HL-60/S4 treated with phorbol 12-myristate 13-acetate at 8.2 ng/mL for 4 days and 3 days (cell line): ENCODE results near the gene ZNFX1.

Experiments used
- in situ Hi-C: fragments of 300-500 bp; cut with MboI; formaldehyde crosslinking; loops from 2 replicates; pipeline ENCODE4 v1.15.0; 2022; ENCODE audit warnings: low sequenced_read_pairs

The ZNFX1 gene

GRCh38 chr20:49279677-49280462, 2.0 kb upstream of the ZNFX1 start:
- in situ Hi-C loops = no loop called here

DNA sequence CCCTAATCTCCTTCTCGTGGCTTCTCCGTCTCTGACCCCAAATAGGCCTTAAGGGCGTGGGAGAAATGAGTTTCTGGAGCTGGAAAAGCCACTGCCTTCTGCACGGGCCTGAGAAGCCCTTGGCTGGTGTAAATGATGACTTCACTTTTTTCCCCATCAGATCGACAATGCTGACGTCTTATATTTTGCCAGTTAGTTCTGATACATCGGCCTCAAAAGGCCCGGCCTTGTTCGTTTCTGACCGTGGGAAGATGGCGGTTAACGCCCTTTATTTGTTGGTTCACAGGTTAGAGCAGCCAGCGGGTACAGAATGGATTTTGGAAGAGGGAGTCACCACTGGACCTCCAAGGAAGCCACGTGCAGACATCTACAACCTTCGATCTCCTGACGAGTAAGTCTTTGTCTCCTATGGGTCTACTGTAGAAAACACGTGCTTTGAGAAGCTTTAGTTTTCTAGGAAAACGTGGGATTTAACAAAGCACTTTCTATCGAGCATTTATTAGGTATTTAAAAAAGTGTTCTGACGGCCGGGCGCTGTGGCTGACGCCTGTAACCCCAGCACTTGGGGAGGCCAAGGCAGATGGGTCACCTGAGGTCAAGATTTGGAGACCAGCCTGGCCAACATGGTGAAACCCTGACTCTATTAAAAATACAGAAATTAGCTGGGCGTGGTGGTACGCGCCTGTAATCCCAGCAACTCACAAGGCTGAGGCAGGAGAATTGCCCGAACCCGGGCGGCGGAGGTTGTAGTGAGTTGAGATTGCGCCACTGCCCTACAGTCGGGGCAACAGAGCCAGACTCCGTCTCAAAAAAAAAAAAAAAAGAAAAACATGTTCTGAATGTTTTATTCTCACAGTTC, 1.2 kb upstream of the ZNFX1 start:
- in situ Hi-C loops = no loop called here

DNA sequence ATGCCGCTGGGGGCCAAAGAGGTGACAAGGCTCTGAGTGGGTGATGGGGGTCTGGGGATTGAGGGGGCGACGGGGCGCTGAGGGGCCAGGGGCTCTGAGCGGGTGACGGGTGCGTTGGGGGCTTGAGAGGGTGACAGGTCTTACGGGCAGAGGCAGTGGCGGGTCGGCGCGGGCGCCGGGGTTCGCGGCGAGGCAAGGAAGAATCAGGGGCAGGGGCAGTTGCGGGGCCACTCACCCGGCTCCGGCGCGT, 146 bp downstream of the ZNFX1 start:
- in situ Hi-C loops = no loop called here

GRCh38 chr20:49276961-49277785, 684 bp downstream of the ZNFX1 start:
- in situ Hi-C loops = no loop called here

DNA sequence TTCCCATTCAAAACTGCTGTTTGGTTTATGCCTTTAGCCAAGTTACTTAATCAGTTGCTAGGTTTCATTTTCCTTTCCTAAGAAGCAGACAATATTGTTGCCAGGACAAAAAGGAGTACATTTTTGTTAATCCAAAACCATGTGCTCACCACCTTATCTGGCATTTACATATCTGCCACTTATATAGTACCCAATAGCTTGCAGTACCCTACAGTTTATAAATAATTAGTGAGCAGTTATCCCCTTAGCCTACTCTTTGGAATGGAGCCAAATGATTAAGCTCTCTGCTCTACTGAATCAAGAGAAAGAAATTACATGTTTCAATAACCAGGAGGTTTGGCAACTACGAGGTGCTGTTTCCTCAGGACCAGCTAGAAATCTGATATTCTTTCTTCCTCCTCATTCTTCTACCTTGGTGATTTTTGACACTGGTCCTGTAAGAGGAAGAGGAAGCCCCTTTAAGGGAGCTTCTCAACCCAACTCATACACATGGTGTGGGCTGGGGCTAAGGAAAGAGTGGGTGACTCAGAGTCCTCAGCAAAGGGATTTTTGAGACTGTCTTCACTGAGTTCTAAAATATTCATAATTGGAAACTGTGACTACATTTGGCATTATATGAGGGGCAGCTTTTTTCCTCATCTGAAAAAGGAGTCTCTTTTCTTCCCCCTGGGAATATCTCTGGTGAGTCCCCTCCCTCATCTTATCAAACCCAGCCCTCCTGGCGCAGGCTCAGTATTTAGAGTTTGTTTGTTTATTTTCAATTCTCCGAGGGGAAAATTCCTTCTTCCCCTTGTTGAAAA, 1.5 kb downstream of the ZNFX1 start:
- in situ Hi-C loops = no loop called here

DNA sequence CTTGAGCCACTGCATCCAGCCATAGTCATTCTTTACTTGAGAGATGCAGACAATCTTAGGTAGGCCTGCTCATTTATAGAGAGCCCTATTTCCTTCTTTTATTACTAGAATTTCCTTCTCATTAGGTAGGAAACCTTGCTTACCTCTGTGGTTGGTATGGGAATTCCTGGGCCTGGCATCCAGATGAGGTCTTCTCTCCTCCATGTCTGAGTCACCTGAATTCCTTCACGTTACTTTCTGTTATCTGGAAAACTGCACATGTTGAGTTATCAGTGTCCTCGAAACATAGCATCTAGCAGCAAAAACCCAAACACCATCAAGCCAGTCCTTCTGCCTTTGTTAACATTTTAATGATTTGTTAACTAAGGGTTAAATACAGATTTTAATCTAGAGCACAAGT, 2.2 kb downstream of the ZNFX1 start:
- in situ Hi-C loops = no loop called here

DNA sequence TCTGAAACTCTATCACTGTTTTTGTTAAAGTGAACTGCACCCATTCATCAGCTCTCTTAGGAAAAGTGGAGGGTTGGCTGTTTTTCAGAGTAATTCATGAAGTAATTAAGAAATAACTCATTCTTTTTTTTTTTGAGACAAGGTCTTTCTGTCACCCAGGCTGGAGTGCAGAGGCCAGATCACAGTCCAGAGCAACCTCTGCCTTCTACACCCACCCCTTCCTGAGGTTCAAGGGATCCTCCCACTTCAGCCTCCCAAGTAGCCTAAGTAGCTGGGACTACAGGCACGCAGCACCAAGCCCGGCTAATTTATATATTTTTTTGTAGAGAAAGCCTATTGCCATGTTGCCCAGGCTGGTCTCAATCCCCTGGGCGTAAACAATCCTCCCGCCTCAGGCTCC, 2.6 kb downstream of the ZNFX1 start:
- in situ Hi-C loops = no loop called here

DNA sequence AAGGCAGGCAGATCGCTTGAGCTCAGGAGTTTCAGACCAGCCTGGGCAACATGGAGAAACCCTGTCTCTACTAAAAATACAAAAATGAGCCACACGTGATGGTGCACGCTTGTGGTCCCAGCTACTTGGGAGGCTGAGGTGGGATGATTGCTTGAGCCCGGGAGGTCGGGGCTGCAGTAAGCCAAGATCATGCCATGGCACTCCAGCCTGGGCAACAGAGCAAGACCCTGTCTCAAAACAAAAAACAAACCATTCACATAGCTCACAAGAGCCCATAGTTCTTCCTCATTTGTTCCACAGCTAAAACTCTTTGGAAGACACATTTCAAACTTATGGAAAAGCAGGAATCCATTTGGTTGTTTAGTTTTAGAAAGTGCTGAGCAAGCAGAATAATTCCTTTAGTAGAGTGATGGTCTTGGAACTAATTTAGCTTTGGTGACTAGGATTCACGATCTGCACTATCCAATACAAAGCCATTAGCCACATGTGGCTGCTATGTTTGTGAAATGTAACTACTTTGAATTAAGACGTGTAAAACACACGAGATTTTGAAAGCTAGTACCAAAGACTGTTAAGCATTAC, 4.1 kb downstream of the ZNFX1 start:
- in situ Hi-C loops = no loop called here

DNA sequence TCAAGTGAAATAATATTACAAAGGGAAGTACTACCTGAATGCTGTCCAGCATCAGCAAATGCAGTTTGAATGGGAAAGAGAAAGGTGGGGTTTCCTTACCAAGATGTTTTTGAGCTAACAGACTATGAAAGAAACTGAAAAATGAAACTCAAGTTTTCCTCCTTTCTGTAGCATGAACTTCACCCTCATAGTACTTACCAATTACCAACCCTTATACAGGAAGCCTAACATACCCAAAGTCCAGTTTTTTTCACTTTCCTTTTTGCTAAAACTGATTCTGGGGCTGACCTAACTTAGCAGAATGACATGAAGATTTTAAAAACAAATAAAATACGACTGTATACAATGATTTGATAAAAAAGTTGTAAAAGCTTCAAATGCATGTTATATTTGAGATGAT, 5.2 kb downstream of the ZNFX1 start:
- in situ Hi-C loops = no loop called here

DNA sequence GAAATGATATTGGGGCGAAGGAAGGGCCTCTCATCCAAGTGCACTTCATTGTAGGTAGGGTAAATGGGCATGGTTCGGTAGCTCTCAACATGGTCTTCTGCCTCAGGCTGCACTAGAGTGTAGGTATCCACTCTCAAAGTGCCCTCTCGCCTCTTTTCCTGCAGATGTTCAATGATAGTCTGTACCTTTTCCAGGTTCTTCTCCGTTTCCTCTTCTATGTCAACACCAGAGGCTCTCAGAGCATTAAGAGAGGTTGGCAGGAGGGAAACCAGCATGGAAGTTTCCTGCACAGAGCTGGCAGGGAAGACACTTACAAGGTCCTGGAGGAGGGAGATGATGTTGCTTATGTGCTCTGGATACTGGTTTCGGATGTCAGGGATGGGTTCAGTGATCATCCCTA, 7.1 kb downstream of the ZNFX1 start:
- in situ Hi-C loops = no loop called here

DNA sequence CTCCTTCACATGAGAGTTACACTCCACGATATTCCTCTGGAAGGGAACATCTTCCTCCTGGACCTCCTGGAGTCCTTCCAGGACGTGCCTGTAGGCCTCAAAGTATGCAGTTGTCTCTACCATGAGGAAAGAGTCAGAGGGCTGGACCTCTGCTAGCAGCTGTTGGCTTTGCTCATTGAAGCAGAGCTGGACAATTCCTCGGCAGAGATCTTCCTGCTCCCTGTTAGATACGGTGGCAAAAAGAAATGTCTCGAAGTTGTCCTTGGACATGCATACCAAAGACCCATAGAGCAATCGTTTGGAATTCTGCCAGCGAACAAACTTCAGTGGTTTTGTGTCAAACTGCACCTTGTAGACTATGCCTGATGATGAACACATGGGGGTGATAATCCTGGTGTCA, 7.7 kb downstream of the ZNFX1 start:
- in situ Hi-C loops = no loop called here

DNA sequence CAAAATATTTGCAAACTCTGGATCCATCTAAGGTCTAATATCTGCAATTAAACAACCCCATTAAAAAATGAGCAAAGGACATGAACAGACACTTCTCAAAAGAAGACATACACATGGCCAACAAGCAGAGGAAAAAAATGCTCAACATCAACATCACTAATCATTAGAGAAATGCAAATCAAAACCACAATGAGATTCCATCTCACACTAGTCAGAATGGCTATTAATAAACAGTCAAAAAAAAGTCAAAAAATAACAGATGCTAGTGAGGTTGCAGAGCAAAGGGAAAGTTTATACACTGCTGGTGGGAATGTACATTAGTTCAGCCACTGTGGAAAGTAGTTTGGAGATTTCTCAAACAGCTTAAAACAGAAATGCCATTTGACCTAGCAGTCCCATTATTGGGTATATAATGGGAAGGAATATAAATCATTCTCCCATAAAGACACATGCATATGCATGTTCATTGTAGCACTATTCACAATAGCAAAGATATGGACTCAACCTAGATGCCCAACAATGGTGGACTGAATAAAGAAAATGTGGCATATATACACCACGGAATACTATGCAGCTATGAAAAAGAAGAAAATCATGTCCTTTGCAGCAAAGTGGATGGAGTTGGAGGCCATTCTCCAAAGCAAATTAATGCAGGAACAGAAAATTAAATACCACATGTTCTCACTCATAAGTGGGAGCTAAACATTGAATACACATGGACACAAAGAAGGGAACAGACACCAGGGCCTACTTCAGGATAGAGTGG, 9.1 kb downstream of the ZNFX1 start:
- in situ Hi-C loops = no loop called here

- in situ Hi-C loops = no loop called here
Observed at GRCh38 chr20:49267327-49267726, 10.5 kb downstream of the ZNFX1 start.

- in situ Hi-C loops = no loop called here
Observed at GRCh38 chr20:49262444-49262843, 15.4 kb downstream of the ZNFX1 start.

DNA sequence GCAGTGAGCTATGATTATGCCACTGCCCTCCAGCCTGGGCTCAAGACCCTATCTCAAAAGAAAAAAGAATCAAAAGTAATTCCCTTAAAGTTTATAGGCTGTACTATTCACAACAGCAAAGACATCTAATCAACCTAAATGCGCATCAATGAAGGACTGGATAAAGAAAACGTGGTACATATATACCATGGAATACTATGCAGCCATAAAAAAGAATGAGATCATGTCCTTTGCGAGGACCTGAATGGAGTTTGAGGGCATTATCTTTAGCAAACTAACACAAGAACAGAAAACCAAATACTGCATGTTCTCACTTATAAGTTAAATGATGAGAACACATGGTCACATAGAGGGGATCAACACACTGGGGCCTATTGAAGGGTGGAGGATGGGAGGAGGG, 16.7 kb downstream of the ZNFX1 start:
- in situ Hi-C loops = no loop called here

DNA sequence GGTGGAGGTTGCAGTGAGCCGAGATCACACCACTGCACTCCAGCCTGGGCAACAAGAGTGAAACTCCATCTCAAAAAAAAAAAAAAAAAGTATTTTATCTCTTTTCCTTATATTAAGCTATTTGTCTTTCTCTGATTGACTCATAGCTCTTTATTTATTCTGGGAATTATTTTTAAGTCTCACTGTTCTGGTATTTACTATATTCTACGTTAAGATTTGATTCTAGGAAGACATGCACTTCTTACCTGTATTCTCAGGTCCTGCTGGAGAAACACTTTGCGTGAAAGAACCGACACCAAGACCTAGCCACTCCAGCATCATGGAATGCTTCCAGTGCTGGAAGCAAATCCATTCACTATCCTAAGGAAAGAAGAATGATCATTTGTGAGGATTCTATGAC, 17.6 kb downstream of the ZNFX1 start:
- in situ Hi-C loops = no loop called here

DNA sequence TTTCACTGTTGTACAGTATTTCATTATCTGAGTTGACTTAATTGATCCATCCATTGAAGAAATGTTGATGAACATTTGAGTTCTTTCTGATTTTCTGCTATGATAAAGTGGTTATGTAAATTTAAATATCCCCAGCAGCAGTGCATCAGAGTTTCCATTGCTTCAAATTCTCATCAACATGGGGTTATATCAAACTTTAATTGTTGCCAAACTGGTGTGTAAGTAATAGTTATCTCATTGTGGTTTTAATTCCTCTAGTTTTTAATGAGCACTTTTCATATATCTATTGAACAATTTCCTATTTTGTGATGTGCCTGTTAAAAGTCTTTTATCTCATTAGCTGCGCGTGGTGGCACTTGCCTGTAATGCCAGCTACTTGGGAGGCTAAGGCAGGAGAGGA, 18.1 kb downstream of the ZNFX1 start:
- in situ Hi-C loops = no loop called here

DNA sequence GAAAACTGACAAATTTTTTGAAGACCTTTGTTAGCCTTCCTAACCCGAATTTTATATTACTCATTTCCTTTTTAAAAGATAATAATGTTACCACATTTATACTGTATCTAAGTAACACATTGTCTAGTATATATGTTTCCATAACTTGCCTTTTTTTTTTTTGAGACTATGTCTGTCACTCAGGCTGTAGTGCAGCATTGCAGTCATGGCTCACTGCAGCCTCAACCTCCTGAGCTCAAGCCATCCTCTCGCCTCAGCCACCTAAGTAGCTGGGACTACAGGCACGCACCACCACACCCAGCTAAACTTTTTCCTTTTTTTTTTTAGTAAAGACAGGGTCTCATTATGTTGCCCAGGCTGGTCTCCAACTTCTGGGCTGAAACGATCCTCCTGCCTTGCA, 18.6 kb downstream of the ZNFX1 start:
- in situ Hi-C loops = no loop called here

DNA sequence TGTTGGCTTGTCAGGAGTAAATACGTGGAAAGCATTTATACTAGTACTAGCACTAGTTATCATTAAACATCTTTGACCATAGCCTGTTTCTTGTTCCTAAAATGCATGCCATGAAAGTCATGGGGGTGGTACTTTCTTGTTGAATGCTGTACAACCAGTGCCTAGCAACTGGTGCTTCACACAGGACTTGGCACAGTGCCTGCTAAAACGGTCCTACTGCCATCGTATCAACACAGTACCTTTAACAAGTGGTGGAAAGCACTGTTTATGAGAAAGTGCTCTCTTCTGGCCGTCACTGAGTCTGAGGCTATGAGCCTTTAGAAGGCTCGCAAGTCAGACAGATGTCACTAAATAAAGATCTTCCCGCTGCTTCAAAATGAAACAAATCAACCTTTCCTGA, 21.6 kb downstream of the ZNFX1 start:
- in situ Hi-C loops = no loop called here
